HEK293T (cell line): ENCODE measurements around the gene SMAD6.

Source experiments
- BHLHE40 ChIP-seq: fragments of 450-650 bp; IDR thresholded peaks from 2 replicates; pipeline ENCODE4 v1.6.1; 2016; ENCODE audit warnings: mild to moderate bottlenecking, moderate library complexity, borderline replicate concordance
- ELF4 ChIP-seq: fragments of 450-650 bp; IDR thresholded peaks from 2 replicates; pipeline ENCODE4 v1.6.1; 2017; ENCODE audit warnings: antibody characterized with exemption
- FOXK2 ChIP-seq: fragments of 450-650 bp; IDR thresholded peaks from 2 replicates; pipeline ENCODE4 v1.6.1; 2016; ENCODE audit warnings: mild to moderate bottlenecking
- FOXM1 ChIP-seq: fragments of 450-650 bp; IDR thresholded peaks from 2 replicates; pipeline ENCODE4 v1.6.1; 2017; ENCODE audit warnings: mild to moderate bottlenecking, borderline replicate concordance
- NFRKB ChIP-seq: fragments of 450-650 bp; IDR thresholded peaks from 2 replicates; pipeline ENCODE4 v1.6.1; 2016; ENCODE audit warnings: mild to moderate bottlenecking, moderate library complexity
- PKNOX1 ChIP-seq: fragments of 450-650 bp; IDR thresholded peaks from 2 replicates; pipeline ENCODE4 v1.6.1; 2016
- SP1 ChIP-seq: fragments of 450-650 bp; IDR thresholded peaks from 2 replicates; pipeline ENCODE4 v1.6.1; 2017
- SUZ12 ChIP-seq: fragments of 450-650 bp; IDR thresholded peaks from 2 replicates; pipeline ENCODE4 v1.6.1; 2016; ENCODE audit warnings: mild to moderate bottlenecking
- TARDBP ChIP-seq: fragments of 450-650 bp; IDR thresholded peaks from 2 replicates; pipeline ENCODE4 v1.6.1; 2016

- TF ChIP-seq BHLHE40 (no peak), ELF4 (no peak), TARDBP (no peak), PKNOX1 (no peak), SP1 (no peak), FOXK2 (no peak), SUZ12 (no peak), NFRKB (no peak), FOXM1 (no peak)
Measured at GRCh38 chr15:66734961-66735908, 33.2 kb downstream of the SMAD6 start.
